ENCODE measurements around the gene FBXW4.

The FBXW4 gene

GRCh38 chr10:101671453-101671852 is 23.5 kb downstream of the FBXW4 start:
- TF ChIP-seq CTCF (IDR thresholded peaks at IDR 0.05; ENCODE audit: low read depth, low read length), result no peak
- no peaks in the 10 kb centered on the region for H3K9me3 ChIP-seq

GRCh38 chr10:101670635-101671034 is 24.3 kb downstream of the FBXW4 start:
- H3K9me3 ChIP-seq, result no peaks in the 10 kb centered on the region
- TF ChIP-seq CTCF (IDR thresholded peaks at IDR 0.05; ENCODE audit: low read depth, low read length), result no peak
- DNase-seq, result no peak
- no peaks in the 10 kb centered on the region for H3K4me1 ChIP-seq
- H3K27me3 ChIP-seq, result no peaks in the 10 kb centered on the region
- peaks cover 2% of the 10 kb centered on the region for H3K36me3 ChIP-seq
- no peak overlapping the region for H3K4me3 ChIP-seq (ENCODE audit: low read depth, low read length)

More at GRCh38 chr10:101671453-101671852, 23.5 kb downstream of the FBXW4 start:
- Histone ChIP-seq H3K4me3 (ENCODE audit: low read depth, low read length) (no peak overlapping the region), H3K4me1 (no peaks in the 10 kb centered on the region), H3K36me3 (peaks cover 2% of the 10 kb centered on the region), H3K27me3 (no peaks in the 10 kb centered on the region)
- DNase-seq, result no peak

- Histone ChIP-seq H3K4me3 (ENCODE audit: low read depth, low read length) (no peak overlapping the region), H3K27me3 (no peaks in the 10 kb centered on the region), H3K36me3 (peaks cover 2% of the 10 kb centered on the region), H3K4me1 (no peaks in the 10 kb centered on the region), H3K9me3 (no peaks in the 10 kb centered on the region)
- no peak for TF ChIP-seq CTCF (IDR thresholded peaks at IDR 0.05; ENCODE audit: low read depth, low read length)
- DNase-seq, result no peak
Observed at GRCh38 chr10:101669181-101669580, 25.8 kb downstream of the FBXW4 start.

GRCh38 chr10:101668566-101668965 is 26.4 kb downstream of the FBXW4 start:
- Histone ChIP-seq H3K9me3 (no peaks in the 10 kb centered on the region), H3K36me3 (peaks cover 2% of the 10 kb centered on the region), H3K4me1 (no peaks in the 10 kb centered on the region), H3K4me3 (ENCODE audit: low read depth, low read length) (no peak overlapping the region), H3K27me3 (no peaks in the 10 kb centered on the region)
- no peak for DNase-seq
- no peak for TF ChIP-seq CTCF (IDR thresholded peaks at IDR 0.05; ENCODE audit: low read depth, low read length)

- DNase-seq, result no peak
- Histone ChIP-seq H3K36me3 (no peaks in the 10 kb centered on the region; the same call in none of the 2 replicates), H3K4me3 (ENCODE audit: low read depth, low read length) (no peak overlapping the region), H3K9me3 (no peaks in the 10 kb centered on the region), H3K27me3 (no peaks in the 10 kb centered on the region), H3K4me1 (no peaks in the 10 kb centered on the region)
- TF ChIP-seq CTCF (IDR thresholded peaks at IDR 0.05; ENCODE audit: low read depth, low read length), result no peak
Observed at GRCh38 chr10:101666083-101666482, 28.9 kb downstream of the FBXW4 start.

- TF ChIP-seq CTCF (IDR thresholded peaks at IDR 0.05; ENCODE audit: low read depth, low read length), result no peak
Observed at GRCh38 chr10:101663097-101663496, 31.9 kb downstream of the FBXW4 start.

More at GRCh38 chr10:101663097-101663496, 31.9 kb downstream of the FBXW4 start:
- Histone ChIP-seq H3K4me3 (ENCODE audit: low read depth, low read length) (no peak overlapping the region), H3K4me1 (no peaks in the 10 kb centered on the region), H3K9me3 (no peaks in the 10 kb centered on the region), H3K36me3 (no peaks in the 10 kb centered on the region), H3K27me3 (no peaks in the 10 kb centered on the region)
- no peak for DNase-seq
